ENCODE measurements around the gene SMYD3. TPM values are rescaled to one million over a fixed set of nuclear protein-coding genes. Genes with fewer than 3 reads are reported as not detected.
"Not testable (repeated sequence)": the region's sequence is repeated elsewhere in the genome, so short reads cannot be mapped to it uniquely, and the experiment has no call there.

SMYD3 gene
- total and polyA plus RNA-seq, 2 experiments from 2014 or later, result 30.8 to 68.5 TPM

- TF ChIP-seq EZH2 (IDR thresholded peaks at IDR 0.05; ENCODE audit: borderline replicate concordance), result no peak
- TF ChIP-seq EZH2phosphoT487 (IDR thresholded peaks at IDR 0.05; ENCODE audit: low read depth, severe bottlenecking, unreplicated experiment), result no peak
- no peak for TF ChIP-seq CTCF (IDR thresholded peaks at IDR 0.05; ENCODE audit: poor library complexity)
- H3K4me3 ChIP-seq, result peak overlapping the region; percentile 9
- no peaks in the 10 kb centered on the region for H3K36me3 ChIP-seq (replicated peaks; ENCODE audit: insufficient read depth, low read depth)
- H3K27ac ChIP-seq, result peak overlapping the region; percentile 45
- no peaks in the 10 kb centered on the region for H3K79me2 ChIP-seq
- peaks cover 4% of the 10 kb centered on the region for H3K9me3 ChIP-seq (ENCODE audit: low read depth)
- DNase-seq (ENCODE audit: low spot score), result peak; percentile 6
- 52% methylated on average over 3 of the region's 3 CpGs for whole genome bisulfite sequencing (ENCODE audit: low lambda C conversion rate, missing lambda C conversion rate)
- H3K4me1 ChIP-seq (ENCODE audit: insufficient read depth), result peaks cover 6% of the 10 kb centered on the region
- peak overlapping the region; percentile 59 for H3K4me2 ChIP-seq
- peak overlapping the region; percentile 34 for H2AFZ ChIP-seq
- no peaks in the 10 kb centered on the region for H3K9me2 ChIP-seq (replicated peaks; ENCODE audit: insufficient read depth)
- H4K20me1 ChIP-seq (ENCODE audit: insufficient read depth, poor library complexity, severe bottlenecking), result no peaks in the 10 kb centered on the region
- no peaks in the 10 kb centered on the region for H3K27me3 ChIP-seq
Measured at GRCh38 chr1:246032031-246032551, 475.0 kb downstream of the SMYD3 start.

- Histone ChIP-seq H3K4me1 (ENCODE audit: insufficient read depth) (peaks cover 6% of the 10 kb centered on the region), H3K36me3 (replicated peaks; ENCODE audit: insufficient read depth, low read depth) (no peaks in the 10 kb centered on the region), H3K79me2 (no peaks in the 10 kb centered on the region), H2AFZ (no peak overlapping the region), H3K4me3 (no peak overlapping the region), H3K27me3 (no peaks in the 10 kb centered on the region), H3K9me3 (ENCODE audit: low read depth) (peaks cover 4% of the 10 kb centered on the region), H4K20me1 (ENCODE audit: insufficient read depth, poor library complexity, severe bottlenecking) (no peaks in the 10 kb centered on the region), H3K9me2 (replicated peaks; ENCODE audit: insufficient read depth) (no peaks in the 10 kb centered on the region), H3K27ac (no peak overlapping the region), H3K4me2 (no peak overlapping the region)
- no peak for TF ChIP-seq CTCF (IDR thresholded peaks at IDR 0.05; ENCODE audit: poor library complexity)
- no peak for TF ChIP-seq EZH2phosphoT487 (IDR thresholded peaks at IDR 0.05; ENCODE audit: low read depth, severe bottlenecking, unreplicated experiment)
- TF ChIP-seq EZH2 (IDR thresholded peaks at IDR 0.05; ENCODE audit: borderline replicate concordance), result no peak
- DNase-seq (ENCODE audit: low spot score), result no peak
- 88% methylated on average over 1 of the region's 1 CpG for WGBS (ENCODE audit: low lambda C conversion rate, missing lambda C conversion rate)
Measured at GRCh38 chr1:246029616-246030015, 477.5 kb downstream of the SMYD3 start.

- H3K9me3 ChIP-seq (ENCODE audit: low read depth); DNase-seq (ENCODE audit: low spot score); H3K4me3 ChIP-seq; H4K20me1 ChIP-seq (ENCODE audit: insufficient read depth, poor library complexity, severe bottlenecking); H2AFZ ChIP-seq; H3K36me3 ChIP-seq (replicated peaks; ENCODE audit: insufficient read depth, low read depth); H3K79me2 ChIP-seq; H3K4me2 ChIP-seq; H3K4me1 ChIP-seq (ENCODE audit: insufficient read depth); H3K9me2 ChIP-seq (replicated peaks; ENCODE audit: insufficient read depth); H3K27me3 ChIP-seq; H3K27ac ChIP-seq: not testable (repeated sequence)
- WGBS (ENCODE audit: low lambda C conversion rate, missing lambda C conversion rate), result 100% methylated on average over 1 of the region's 1 CpG
Measured at GRCh38 chr1:246024118-246024517, 483.0 kb downstream of the SMYD3 start.

- no peak for TF ChIP-seq CTCF (IDR thresholded peaks at IDR 0.05; ENCODE audit: poor library complexity)
- TF ChIP-seq EZH2 (IDR thresholded peaks at IDR 0.05; ENCODE audit: borderline replicate concordance), result no peak
- no peak for TF ChIP-seq EZH2phosphoT487 (IDR thresholded peaks at IDR 0.05; ENCODE audit: low read depth, severe bottlenecking, unreplicated experiment)
- Histone ChIP-seq H3K9me3 (ENCODE audit: low read depth) (no peaks in the 10 kb centered on the region), H3K36me3 (replicated peaks; ENCODE audit: insufficient read depth, low read depth) (no peaks in the 10 kb centered on the region), H3K9me2 (replicated peaks; ENCODE audit: insufficient read depth) (no peaks in the 10 kb centered on the region), H4K20me1 (ENCODE audit: insufficient read depth, poor library complexity, severe bottlenecking) (no peaks in the 10 kb centered on the region), H3K27ac (no peak overlapping the region), H2AFZ (no peak overlapping the region), H3K4me3 (no peak overlapping the region), H3K27me3 (no peaks in the 10 kb centered on the region), H3K4me2 (no peak overlapping the region), H3K79me2 (no peaks in the 10 kb centered on the region), H3K4me1 (ENCODE audit: insufficient read depth) (no peaks in the 10 kb centered on the region)
- 84% methylated on average over 6 of the region's 6 CpGs for WGBS (ENCODE audit: low lambda C conversion rate, missing lambda C conversion rate)
- no peak for DNase-seq (ENCODE audit: low spot score)
Measured at GRCh38 chr1:246020211-246020954, 486.7 kb downstream of the SMYD3 start.

All from hepatocyte (in vitro differentiated cells).